Gastrocnemius medialis (tissue), 4 donors: Measurements from ENCODE around the gene EPHA2. TPM values are rescaled to one million over a fixed set of nuclear protein-coding genes. Genes with fewer than 3 reads are reported as not detected.
A peak's percentile ranks its signal among the peaks of the same experiment; 100 is the strongest.

Experiments
- ATAC-seq, 2 donors: fragments of 150-250 bp; one replicate each; pipeline ENCODE4 v1.9.1; 2016
- DNase-seq, 2 donors: peaks; one replicate each; pipeline ENCODE4 v3.0.0-alpha.2; 2019
- H3K27ac ChIP-seq, 4 donors: fragments of 200-600 bp; sonication (generic); 1 replicate in 1 of 4; 2 replicates in 3 of 4; pipeline ENCODE4 v1.5.1; 2016 to 2018; ENCODE audit warnings: mild to moderate bottlenecking in 2 of 4, moderate library complexity in 1 of 4
- H3K27me3 ChIP-seq, 3 donors: fragments of 200-600 bp; sonication (generic) in 2 of 3; 1 replicate in 1 of 3; 2 replicates in 2 of 3; pipeline versions ENCODE4 v1.5.1 to v1.6.0; 2016 to 2019; ENCODE audit warnings: mild to moderate bottlenecking in 1 of 3, moderate library complexity in 1 of 3
- H3K36me3 ChIP-seq, 2 donors: fragments of 200-600 bp; sonication (generic) in 1 of 2; one replicate each; pipeline ENCODE4 v1.5.1; 2017 to 2018
- H3K4me1 ChIP-seq, 2 donors: fragments of 200-600 bp; sonication (generic) in 1 of 2; one replicate each; pipeline ENCODE4 v1.5.1; 2016 to 2017; ENCODE audit warnings: mild to moderate bottlenecking in 2 of 2
- H3K4me3 ChIP-seq, 4 donors: fragments of 200-600 bp; sonication (generic) in 3 of 4; 1 replicate in 1 of 4; 2 replicates in 3 of 4; pipeline ENCODE4 v1.5.1; 2016 to 2019; ENCODE audit warnings: mild to moderate bottlenecking in 2 of 4
- H3K9me3 ChIP-seq, 3 donors: fragments of 200-600 bp; sonication (generic) in 2 of 3; 1 replicate in 1 of 3; 2 replicates in 2 of 3; pipeline ENCODE4 v1.5.1; 2016 to 2019
- POLR2A ChIP-seq, 2 donors: fragments of 450-650 bp; IDR thresholded peaks; one replicate each; pipeline ENCODE4 v1.6.1; 2017; ENCODE audit warnings: antibody characterized with exemption in 2 of 2, mild to moderate bottlenecking in 2 of 2, moderate library complexity in 2 of 2
- in situ Hi-C, 4 donors: fragments of 200-750 bp; cut with MboI; loops; one replicate each; pipeline versions ENCODE4 v1.15.0 to v1.8.0; 2017; ENCODE audit warnings: low sequenced_read_pairs in 4 of 4
- intact Hi-C: fragments of 100-400 bp; cut with DNase I; formaldehyde crosslinking; loops from one replicate; pipeline ENCODE4 v1.15.1; 2023; ENCODE audit warnings: low total_unique reads
- total RNA-seq, 4 donors: library from RNA; depleted of rRNA; stranded (reverse); fragments of >200 nt; gene quantifications; one replicate each; pipeline versions ENCODE4 v1.1.0 to v1.2.3, GENCODE V29; 2016
- TF ChIP-seq, protein P1 (sequence below), 5 experiments: fragments of 450-650 bp in 3 of 5; fragments of 200-600 bp in 2 of 5; sonication (generic) in 2 of 5; IDR thresholded peaks in 4 of 5; conservative IDR thresholded peaks in 1 of 5; 1 replicate in 4 of 5; 2 replicates in 1 of 5; pipeline ENCODE4 v1.5.1; 2016 to 2019; ENCODE audit warnings: antibody characterized with exemption in 5 of 5, mild to moderate bottlenecking in 3 of 5, moderate library complexity in 3 of 5

Gene EPHA2
- total RNA-seq, 4 donors from 2014 or later = 1.2 to 6.4 (median 2.9) TPM

DNA sequence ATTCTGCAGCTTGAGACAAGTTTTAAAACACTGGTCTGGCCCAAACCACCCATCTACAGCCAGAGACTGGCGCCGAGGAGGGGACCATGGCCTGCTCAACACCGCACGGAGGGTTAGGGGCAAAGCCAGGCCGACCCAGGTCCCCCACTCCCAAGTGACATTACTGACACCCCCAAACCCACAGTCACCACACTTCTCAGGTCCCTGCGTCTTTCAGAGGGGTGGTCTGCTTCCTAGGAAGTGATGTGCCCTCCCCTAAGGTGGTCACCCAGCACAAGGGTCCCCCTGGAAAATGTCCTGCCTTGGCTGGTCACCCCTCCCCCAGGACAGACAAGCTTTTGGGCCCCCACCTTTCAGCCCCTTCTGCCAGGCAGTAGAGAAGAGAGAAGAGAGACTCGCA, 20.8 kb upstream of the EPHA2 start:
- H3K4me1 ChIP-seq = peaks cover 15 to 25% of the 10 kb centered on the region in 2 donors
- H3K36me3 ChIP-seq = no peaks in the 10 kb centered on the region
- no peak for DNase-seq
- no peaks in the 10 kb centered on the region for H3K27me3 ChIP-seq
- in situ Hi-C loops (no loop called here), intact Hi-C loops (no loop called here)
- H3K4me3 ChIP-seq = no peak overlapping the region
- TF ChIP-seq POLR2A (IDR thresholded peaks at IDR 0.05) = no peak
- TF ChIP-seq, protein P1, sequence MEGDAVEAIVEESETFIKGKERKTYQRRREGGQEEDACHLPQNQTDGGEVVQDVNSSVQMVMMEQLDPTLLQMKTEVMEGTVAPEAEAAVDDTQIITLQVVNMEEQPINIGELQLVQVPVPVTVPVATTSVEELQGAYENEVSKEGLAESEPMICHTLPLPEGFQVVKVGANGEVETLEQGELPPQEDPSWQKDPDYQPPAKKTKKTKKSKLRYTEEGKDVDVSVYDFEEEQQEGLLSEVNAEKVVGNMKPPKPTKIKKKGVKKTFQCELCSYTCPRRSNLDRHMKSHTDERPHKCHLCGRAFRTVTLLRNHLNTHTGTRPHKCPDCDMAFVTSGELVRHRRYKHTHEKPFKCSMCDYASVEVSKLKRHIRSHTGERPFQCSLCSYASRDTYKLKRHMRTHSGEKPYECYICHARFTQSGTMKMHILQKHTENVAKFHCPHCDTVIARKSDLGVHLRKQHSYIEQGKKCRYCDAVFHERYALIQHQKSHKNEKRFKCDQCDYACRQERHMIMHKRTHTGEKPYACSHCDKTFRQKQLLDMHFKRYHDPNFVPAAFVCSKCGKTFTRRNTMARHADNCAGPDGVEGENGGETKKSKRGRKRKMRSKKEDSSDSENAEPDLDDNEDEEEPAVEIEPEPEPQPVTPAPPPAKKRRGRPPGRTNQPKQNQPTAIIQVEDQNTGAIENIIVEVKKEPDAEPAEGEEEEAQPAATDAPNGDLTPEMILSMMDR (IDR thresholded peaks at IDR 0.05 in 4 of 5, conservative IDR thresholded peaks at IDR 0.05 in 1 of 5) = no peak
- H3K9me3 ChIP-seq = no peaks in the 10 kb centered on the region
- no peak for ATAC-seq
- H3K27ac ChIP-seq = peak overlapping the region; percentile 57 to 75 (median 74)

DNA sequence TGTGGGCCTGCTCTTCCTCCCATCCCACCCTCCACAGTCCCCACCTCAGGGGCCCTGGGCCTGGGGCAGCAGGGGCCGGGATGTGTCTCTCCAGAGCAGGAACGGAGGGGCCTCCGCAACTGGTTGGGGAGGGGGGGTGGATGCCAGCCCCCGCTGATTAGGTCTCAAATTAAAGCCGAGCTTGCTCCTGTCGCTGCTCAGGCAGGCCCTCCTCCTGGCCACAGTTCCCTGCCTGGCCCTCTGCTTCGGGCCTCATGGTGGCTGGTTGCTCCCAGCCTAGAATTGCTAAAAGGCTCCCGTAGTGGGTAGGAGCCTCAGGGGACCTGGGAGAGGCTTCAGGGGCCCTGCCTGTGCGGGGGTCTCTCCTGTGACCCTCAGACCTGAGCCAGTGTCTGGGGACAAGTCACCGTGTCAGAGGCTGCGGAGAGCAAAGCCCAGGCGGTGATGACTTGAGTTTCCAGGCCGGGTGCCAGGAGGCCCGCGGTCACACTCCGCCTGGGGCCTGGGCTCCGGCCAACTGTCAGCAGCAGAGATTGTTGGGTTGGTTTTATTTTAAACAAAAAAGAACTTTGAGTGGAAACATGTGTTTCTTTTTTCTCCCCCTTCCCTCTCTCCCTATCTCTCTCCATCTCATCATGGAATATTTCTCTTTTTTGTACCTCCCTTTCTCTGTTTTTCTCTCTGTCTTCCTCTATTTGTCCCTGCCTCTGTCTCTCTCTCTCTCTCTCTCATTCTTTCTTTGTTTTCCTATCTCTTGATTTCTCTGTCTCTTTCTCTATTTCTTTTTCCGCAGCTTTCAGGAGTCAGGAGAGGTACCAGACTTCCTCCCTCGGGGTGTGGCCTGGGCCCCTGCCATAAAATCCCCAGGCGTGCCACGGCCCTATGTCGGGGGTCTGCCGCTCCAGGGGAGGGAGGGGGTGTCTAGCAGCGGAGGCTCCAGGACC, 20.0 kb upstream of the EPHA2 start:
- TF ChIP-seq, protein P1 (IDR thresholded peaks at IDR 0.05 in 4 of 5, conservative IDR thresholded peaks at IDR 0.05 in 1 of 5) = no peak
- TF ChIP-seq POLR2A (IDR thresholded peaks at IDR 0.05) = no peak
- no peak overlapping the region for H3K4me3 ChIP-seq
- ATAC-seq (peak; percentile 71 to 73), DNase-seq (peak; percentile 60 to 66)
- in situ Hi-C loops = no loop called here
- no peaks in the 10 kb centered on the region for H3K27me3 ChIP-seq
- peak overlapping the region; percentile 57 to 75 (median 74) for H3K27ac ChIP-seq
- no peaks in the 10 kb centered on the region for H3K36me3 ChIP-seq
- intact Hi-C loops = no loop called here
- H3K9me3 ChIP-seq = no peaks in the 10 kb centered on the region
- peaks cover 14 to 18% of the 10 kb centered on the region in 2 donors for H3K4me1 ChIP-seq

DNA sequence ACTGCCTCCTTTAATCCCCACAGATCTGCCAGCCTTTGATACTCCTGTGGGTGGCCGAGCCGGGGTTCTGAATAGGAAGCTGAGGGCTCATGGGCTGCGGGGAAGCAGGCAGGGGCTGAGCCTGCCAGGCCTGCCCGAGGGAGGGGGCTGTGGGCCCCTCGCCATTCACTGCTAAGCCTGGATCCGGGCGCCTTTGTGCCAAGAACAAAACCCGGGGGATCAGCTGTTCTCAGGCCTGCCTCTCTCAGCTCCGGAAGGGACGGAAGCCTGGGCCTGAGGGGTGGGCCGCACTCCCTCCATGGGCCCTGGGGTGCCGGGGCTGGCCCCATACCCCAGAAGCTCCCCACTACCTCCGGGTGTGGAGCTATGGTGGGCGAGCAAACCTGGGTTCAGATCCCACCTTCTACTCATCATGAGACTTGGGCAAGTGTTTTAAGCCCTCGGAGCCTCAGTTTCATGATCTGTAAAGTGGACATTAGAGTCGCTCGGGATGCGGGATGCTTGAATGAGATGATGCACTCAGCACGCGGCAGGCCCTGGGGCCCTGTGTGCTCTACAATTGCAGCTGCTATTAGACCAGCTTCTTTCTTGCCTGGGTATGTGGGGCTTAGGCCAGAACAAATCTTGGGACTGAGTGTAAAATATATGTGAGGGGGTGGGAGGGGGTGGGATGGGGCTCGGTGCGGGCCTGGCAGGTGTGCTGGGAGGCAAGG, 19.2 kb upstream of the EPHA2 start:
- no peak for DNase-seq
- intact Hi-C loops = no loop called here

DNA sequence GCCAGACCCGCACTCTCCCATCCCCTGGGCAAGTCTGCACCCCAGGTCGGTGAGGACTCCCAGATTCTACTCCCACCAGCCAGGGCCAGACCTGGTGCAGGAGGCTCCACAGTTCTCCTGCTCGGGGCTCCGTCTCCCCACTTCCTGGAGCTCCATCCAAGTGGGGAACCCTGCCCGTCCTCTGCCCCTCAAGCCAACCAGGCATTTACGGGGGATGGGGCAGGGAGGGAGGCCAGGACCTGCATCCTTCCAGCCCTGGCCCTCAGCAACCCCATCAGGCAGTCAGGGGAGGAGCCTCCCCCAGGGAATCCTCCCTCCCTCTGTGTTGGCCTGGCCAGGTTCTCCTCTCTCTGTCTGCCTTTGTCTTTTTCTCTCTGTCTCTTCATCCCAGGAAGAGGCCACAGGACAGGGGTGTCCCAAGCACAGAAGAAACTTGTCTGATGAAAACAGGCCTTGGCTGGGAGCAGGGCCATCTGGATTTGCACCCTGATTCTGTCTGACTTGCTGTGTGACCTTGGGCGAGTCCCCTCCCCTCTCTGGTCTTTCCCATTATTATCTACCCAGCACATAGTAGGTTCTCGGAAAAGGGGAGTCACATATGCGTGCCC, 18.5 kb upstream of the EPHA2 start:
- Histone ChIP-seq H3K9me3 (no peaks in the 10 kb centered on the region), H3K27me3 (no peaks in the 10 kb centered on the region), H3K36me3 (no peaks in the 10 kb centered on the region), H3K4me1 (peaks cover 14 to 18% of the 10 kb centered on the region in 2 donors), H3K4me3 (no peak overlapping the region), H3K27ac (peak overlapping the region in 1 of 4 donors; percentile 75)
- ATAC-seq (no peak), DNase-seq (no peak)
- no peak for TF ChIP-seq POLR2A (IDR thresholded peaks at IDR 0.05)
- TF ChIP-seq, protein P1 (IDR thresholded peaks at IDR 0.05 in 4 of 5, conservative IDR thresholded peaks at IDR 0.05 in 1 of 5) = no peak
- intact Hi-C loops (no loop called here), in situ Hi-C loops (no loop called here)

More for the DNA sequence above, 19.2 kb upstream of the EPHA2 start:
- peak overlapping the region; percentile 57 to 75 (median 74) for H3K27ac ChIP-seq
- in situ Hi-C loops = no loop called here
- no peak for ATAC-seq
- TF ChIP-seq POLR2A (IDR thresholded peaks at IDR 0.05) = no peak
- TF ChIP-seq, protein P1 (IDR thresholded peaks at IDR 0.05 in 4 of 5, conservative IDR thresholded peaks at IDR 0.05 in 1 of 5) = no peak
- no peaks in the 10 kb centered on the region for H3K36me3 ChIP-seq
- H3K4me1 ChIP-seq = peaks cover 14 to 18% of the 10 kb centered on the region in 2 donors
- no peaks in the 10 kb centered on the region for H3K9me3 ChIP-seq
- H3K4me3 ChIP-seq = no peak overlapping the region
- H3K27me3 ChIP-seq = no peaks in the 10 kb centered on the region
